OCI-LY3 (cell line): ENCODE measurements around the gene PKP3.
"Not testable (repeated sequence)": the region's sequence is repeated elsewhere in the genome, so short reads cannot be mapped to it uniquely, and the experiment has no call there.

Experiments used
- H2AFZ ChIP-seq: fragments of 200-600, 300-600 bp; shearing (Covaris generic); 2 replicates; pipeline ENCODE4 v1.6.0; 2014; ENCODE audit warnings: antibody characterized with exemption, low read depth, low read length
- H3K27ac ChIP-seq: fragments of 200-600, 300-600 bp; sonication (generic); 2 replicates; pipeline ENCODE4 v1.5.1; 2014; ENCODE audit warnings: mild to moderate bottlenecking, low read length, moderate library complexity, mixed read lengths
- H3K27me3 ChIP-seq: fragments of 200-600, 300-600 bp; sonication (generic); 2 replicates; pipeline ENCODE4 v1.6.1; 2014; ENCODE audit warnings: low read depth, low read length, mixed read lengths
- H3K36me3 ChIP-seq: fragments of 200-600, 300-600 bp; sonication (generic); replicated peaks from 2 replicates; pipeline ENCODE3; 2014; ENCODE audit warnings: low read depth, low read length, mixed read lengths
- H3K4me1 ChIP-seq: fragments of 300-600, 200-600 bp; sonication (generic); 2 replicates; pipeline ENCODE4 v1.6.1; 2014; ENCODE audit warnings: low read length, mixed read lengths
- H3K4me2 ChIP-seq: fragments of 200-600, 300-600 bp; sonication (generic); 2 replicates; pipeline ENCODE4 v1.6.1; 2014; ENCODE audit warnings: low read length, mixed read lengths
- H3K4me3 ChIP-seq: fragments of 300-600, 200-600 bp; sonication (generic); 2 replicates; pipeline ENCODE4 v1.5.1; 2014; ENCODE audit warnings: antibody characterized with exemption, mild to moderate bottlenecking, low read length, moderate library complexity
- H3K79me2 ChIP-seq: fragments of 300-600, 200-600 bp; shearing (Covaris generic); 2 replicates; pipeline ENCODE4 v1.6.1; 2014; ENCODE audit warnings: mild to moderate bottlenecking, low read length, mixed read lengths
- H3K9ac ChIP-seq: fragments of 300-600, 200-600 bp; shearing (Covaris generic); 2 replicates; pipeline ENCODE4 v1.6.0; 2014; ENCODE audit warnings: mild to moderate bottlenecking, low read length, moderate library complexity
- H3K9me3 ChIP-seq: fragments of 200-600, 300-600 bp; shearing (Covaris generic); 2 replicates; pipeline ENCODE4 v1.6.1; 2014; ENCODE audit warnings: low read length, mixed read lengths; ENCODE audit not compliant: insufficient read depth
- H4K20me1 ChIP-seq: fragments of 200-600, 300-600 bp; sonication (generic); 2 replicates; pipeline ENCODE4 v1.6.1; 2016; ENCODE audit warnings: low read length, mixed read lengths; ENCODE audit not compliant: insufficient read depth
- EZH2phosphoT487 ChIP-seq: fragments of 200-600 bp; shearing (Covaris generic); IDR thresholded peaks from 2 replicates; pipeline ENCODE4 v1.6.1; 2018; ENCODE audit warnings: antibody characterized with exemption, mixed run types, low read depth
- TF ChIP-seq, protein P1 (sequence below): fragments of 200-600, 300-600 bp; sonication (generic); IDR thresholded peaks from 2 replicates; pipeline ENCODE4 v1.5.1; 2014; ENCODE audit warnings: antibody characterized with exemption, low read length, low read depth

Gene PKP3

DNA sequence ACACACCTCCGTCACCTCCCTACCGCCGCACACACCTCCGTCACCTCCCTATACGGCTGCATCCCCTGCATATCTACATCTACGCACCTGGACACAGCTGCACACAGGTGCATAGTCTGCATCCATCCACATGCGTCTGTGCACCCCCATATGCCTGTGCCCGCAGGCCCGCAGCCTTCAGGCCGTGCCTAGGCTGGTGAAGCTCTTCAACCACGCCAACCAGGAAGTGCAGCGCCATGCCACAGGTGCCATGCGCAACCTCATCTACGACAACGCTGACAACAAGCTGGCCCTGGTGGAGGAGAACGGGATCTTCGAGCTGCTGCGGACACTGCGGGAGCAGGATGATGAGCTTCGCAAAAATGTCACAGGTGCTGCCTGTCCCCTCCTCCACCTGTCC, 4.8 kb downstream of the PKP3 start:
- TF ChIP-seq, protein P1, sequence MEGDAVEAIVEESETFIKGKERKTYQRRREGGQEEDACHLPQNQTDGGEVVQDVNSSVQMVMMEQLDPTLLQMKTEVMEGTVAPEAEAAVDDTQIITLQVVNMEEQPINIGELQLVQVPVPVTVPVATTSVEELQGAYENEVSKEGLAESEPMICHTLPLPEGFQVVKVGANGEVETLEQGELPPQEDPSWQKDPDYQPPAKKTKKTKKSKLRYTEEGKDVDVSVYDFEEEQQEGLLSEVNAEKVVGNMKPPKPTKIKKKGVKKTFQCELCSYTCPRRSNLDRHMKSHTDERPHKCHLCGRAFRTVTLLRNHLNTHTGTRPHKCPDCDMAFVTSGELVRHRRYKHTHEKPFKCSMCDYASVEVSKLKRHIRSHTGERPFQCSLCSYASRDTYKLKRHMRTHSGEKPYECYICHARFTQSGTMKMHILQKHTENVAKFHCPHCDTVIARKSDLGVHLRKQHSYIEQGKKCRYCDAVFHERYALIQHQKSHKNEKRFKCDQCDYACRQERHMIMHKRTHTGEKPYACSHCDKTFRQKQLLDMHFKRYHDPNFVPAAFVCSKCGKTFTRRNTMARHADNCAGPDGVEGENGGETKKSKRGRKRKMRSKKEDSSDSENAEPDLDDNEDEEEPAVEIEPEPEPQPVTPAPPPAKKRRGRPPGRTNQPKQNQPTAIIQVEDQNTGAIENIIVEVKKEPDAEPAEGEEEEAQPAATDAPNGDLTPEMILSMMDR, result no peak
- TF ChIP-seq EZH2phosphoT487, result no peak
- Histone ChIP-seq H3K9me3 (no peaks in the 10 kb centered on the region), H3K4me2 (no peak overlapping the region), H3K27ac (no peak overlapping the region), H3K36me3 (no peaks in the 10 kb centered on the region), H4K20me1 (no peaks in the 10 kb centered on the region), H3K9ac (no peak overlapping the region), H3K27me3 (0 out of 2 replicates have a peak, but pooled peaks cover 4% of the 10 kb centered on the region), H2AFZ (no peak overlapping the region), H3K79me2 (no peaks in the 10 kb centered on the region), H3K4me1 (no peaks in the 10 kb centered on the region), H3K4me3 (no peak overlapping the region)

DNA sequence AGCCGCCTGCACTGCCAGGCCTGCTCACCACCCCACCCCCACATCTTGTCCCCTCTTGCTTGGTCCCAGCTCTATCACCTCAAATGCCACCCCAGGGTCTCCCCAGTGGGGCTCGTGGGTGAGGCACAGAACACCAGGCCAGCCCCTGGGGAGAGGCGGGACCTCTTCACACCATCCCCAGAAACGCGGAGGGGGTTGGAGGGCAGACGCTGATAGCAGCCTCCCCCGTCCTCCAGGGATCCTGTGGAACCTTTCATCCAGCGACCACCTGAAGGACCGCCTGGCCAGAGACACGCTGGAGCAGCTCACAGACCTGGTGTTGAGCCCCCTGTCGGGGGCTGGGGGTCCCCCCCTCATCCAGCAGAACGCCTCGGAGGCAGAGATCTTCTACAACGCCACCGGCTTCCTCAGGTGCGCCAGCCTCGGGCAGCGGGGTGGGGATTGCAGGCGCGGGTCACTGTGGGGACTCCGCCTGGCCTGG, 5.8 kb downstream of the PKP3 start:
- Histone ChIP-seq H3K27me3 (0 out of 2 replicates have a peak, but pooled peaks cover 4% of the 10 kb centered on the region), H3K79me2 (no peaks in the 10 kb centered on the region), H3K4me3 (no peak overlapping the region), H3K9me3 (no peaks in the 10 kb centered on the region), H2AFZ (no peak overlapping the region), H3K27ac (no peak overlapping the region), H3K4me2 (no peak overlapping the region), H4K20me1 (no peaks in the 10 kb centered on the region), H3K36me3 (no peaks in the 10 kb centered on the region), H3K9ac (no peak overlapping the region), H3K4me1 (no peaks in the 10 kb centered on the region)
- no peak for TF ChIP-seq EZH2phosphoT487
- TF ChIP-seq, protein P1, result no peak

DNA sequence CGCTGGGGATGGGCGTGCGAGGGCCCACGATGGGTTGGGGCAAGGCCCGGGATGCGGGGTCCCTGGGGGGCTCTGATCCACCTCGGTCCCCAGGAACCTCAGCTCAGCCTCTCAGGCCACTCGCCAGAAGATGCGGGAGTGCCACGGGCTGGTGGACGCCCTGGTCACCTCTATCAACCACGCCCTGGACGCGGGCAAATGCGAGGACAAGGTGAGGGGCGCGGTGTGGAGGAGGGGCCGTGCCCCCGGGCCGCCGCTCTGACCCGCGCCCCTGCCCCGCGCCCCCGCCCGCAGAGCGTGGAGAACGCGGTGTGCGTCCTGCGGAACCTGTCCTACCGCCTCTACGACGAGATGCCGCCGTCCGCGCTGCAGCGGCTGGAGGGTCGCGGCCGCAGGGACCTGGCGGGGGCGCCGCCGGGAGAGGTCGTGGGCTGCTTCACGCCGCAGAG, 6.3 kb downstream of the PKP3 start:
- no peaks in the 10 kb centered on the region for H3K4me1 ChIP-seq
- no peak overlapping the region for H3K27ac ChIP-seq
- H3K9me3 ChIP-seq, result no peaks in the 10 kb centered on the region
- no peak overlapping the region for H3K9ac ChIP-seq
- H4K20me1 ChIP-seq, result no peaks in the 10 kb centered on the region
- no peak overlapping the region for H2AFZ ChIP-seq
- H3K79me2 ChIP-seq, result no peaks in the 10 kb centered on the region
- no peak overlapping the region for H3K4me2 ChIP-seq
- TF ChIP-seq, protein P1, result no peak
- no peak for TF ChIP-seq EZH2phosphoT487
- no peaks in the 10 kb centered on the region for H3K36me3 ChIP-seq
- H3K4me3 ChIP-seq, result no peak overlapping the region
- H3K27me3 ChIP-seq, result 0 out of 2 replicates have a peak, but pooled peaks cover 4% of the 10 kb centered on the region

DNA sequence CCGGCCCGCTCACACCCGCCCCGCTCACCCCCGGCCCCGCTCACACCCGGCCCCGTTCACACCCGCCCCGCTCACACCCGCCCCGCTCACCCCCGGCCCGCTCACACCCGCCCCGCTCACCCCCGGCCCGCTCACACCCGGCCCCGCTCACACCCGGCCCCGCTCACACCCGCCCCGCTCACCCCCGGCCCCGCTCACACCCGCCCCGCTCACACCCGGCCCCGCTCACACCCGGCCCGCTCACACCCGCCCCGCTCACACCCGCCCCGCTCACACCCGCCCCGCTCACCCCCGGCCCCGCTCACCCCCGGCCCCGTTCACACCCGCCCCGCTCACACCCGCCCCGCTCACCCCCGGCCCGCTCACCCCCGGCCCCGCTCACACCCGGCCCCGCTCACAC, 7.2 kb downstream of the PKP3 start:
- H4K20me1 ChIP-seq, H3K27ac ChIP-seq, H3K4me2 ChIP-seq, H3K9me3 ChIP-seq, H3K36me3 ChIP-seq, H3K27me3 ChIP-seq, H3K79me2 ChIP-seq, H3K4me3 ChIP-seq, H3K9ac ChIP-seq, H2AFZ ChIP-seq, H3K4me1 ChIP-seq: not testable (repeated sequence)
